IPS-18a (cell line): ENCODE data around the gene MSTO1.
"Not testable (repeated sequence)": the region's sequence is repeated elsewhere in the genome, so short reads cannot be mapped to it uniquely, and the experiment has no call there.

ENCODE experiments used
- H3K27ac ChIP-seq: one replicate; pipeline ENCODE4 v1.5.1; 2013; ENCODE audit warnings: low read length
- H3K27me3 ChIP-seq: one replicate; pipeline ENCODE4 v1.6.1; 2013; ENCODE audit warnings: mild to moderate bottlenecking, low read length; ENCODE audit not compliant: control insufficient read depth, insufficient read depth
- H3K36me3 ChIP-seq: one replicate; pipeline ENCODE4 v1.6.1; 2013; ENCODE audit warnings: low read depth, low read length; ENCODE audit not compliant: control insufficient read depth
- H3K4me1 ChIP-seq: one replicate; pipeline ENCODE4 v1.6.1; 2013; ENCODE audit warnings: low read depth, low read length; ENCODE audit not compliant: control insufficient read depth
- H3K4me3 ChIP-seq: one replicate; pipeline ENCODE4 v1.5.1; 2013; ENCODE audit warnings: low read length
- H3K9ac ChIP-seq: one replicate; pipeline ENCODE4 v1.6.1; 2013; ENCODE audit warnings: mild to moderate bottlenecking, low read length, moderate library complexity
- H3K9me3 ChIP-seq: one replicate; pipeline ENCODE4 v1.6.1; 2013; ENCODE audit warnings: low read depth, low read length; ENCODE audit not compliant: control insufficient read depth

Gene MSTO1

DNA sequence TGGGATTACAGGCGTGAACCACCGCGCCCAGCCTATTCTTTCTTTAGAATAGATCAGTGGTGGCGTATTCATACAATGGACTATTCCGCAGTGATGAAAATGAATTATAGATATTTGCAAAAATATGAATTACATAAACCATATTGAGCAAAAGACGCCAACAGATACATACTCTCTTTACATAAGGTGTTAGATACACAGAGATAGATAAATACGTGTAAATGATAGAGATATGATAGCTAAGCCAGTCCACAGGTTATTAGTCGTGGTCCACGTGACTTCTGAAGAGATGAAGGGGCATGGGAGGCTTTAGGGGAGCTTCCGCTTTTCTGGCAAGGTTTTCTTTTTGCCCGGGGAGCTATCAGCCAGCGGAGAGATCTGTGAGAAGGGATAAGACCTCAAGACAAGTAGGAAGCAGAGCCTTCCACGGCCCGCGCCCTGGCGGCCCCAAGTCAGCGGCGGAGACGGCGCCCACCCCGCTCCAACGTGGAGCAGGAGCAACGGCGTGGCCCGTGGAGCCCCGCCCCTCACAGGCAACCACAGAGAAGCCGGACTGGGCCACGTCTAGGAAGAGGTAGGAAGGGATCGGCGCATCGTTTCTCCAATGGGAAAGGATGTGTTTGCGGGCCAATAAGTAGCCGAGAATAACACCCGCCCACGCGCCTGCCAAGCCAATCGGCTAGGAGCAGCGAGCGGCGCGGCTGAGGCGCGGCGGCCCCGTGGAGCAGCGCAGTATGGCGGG is at the start of gene MSTO1:
MSTO1 (plus strand) TSS at position 704 of the 742 bp plus-strand sequence; CDS start at position 735, 31 bp downstream.
- no peaks in the 10 kb centered on the region for H3K4me1 ChIP-seq
- peak within 1 kb of the TSS; percentile 81 for H3K4me3 ChIP-seq
- peak within 1 kb of the TSS; percentile 55 for H3K27ac ChIP-seq
- H3K27me3 ChIP-seq = no peaks in the 10 kb centered on the region
- H3K36me3 ChIP-seq = peaks cover 11% of the 10 kb centered on the region
- H3K9ac ChIP-seq = peak within 1 kb of the TSS; percentile 69
- H3K9me3 ChIP-seq = no peaks in the 10 kb centered on the region

DNA sequence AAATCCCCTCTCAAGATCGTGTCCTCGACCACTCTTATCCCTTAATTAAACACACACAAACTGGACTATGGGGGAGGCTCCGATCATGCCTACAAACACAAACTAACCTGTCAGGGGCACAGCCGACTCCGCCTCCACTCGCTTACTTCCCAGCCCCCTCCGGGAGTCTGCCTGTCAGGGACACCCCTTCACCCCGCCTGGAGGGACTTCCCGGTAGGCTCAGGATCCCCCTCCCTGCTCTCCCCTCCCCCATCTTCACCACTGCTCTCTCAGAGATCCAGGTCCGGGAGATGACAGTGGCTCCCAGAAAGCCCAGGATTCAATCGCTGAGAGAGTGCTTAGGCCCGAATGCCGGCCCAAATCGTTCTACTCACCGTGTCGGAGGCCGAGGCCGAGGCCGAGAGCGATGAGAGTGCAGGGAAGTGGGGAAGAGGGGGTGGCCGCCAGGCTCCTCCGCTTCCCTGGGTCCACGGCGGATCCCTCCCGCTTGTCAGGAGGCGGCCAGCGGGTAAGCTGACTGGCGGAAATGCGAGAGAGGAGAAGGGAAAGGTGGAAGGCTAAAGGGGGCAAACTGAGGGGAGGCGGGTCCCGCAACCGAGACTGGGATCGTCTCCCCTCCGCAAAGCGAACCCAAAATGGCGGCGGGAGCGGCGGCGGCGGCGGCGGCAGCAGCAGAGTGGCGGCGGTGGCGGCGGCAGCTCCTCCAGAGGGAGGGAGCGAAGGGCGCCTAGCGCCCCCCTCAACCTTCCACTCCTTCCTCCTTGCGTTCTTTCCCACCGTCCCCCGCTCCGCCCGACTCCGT is 48.0 kb upstream of the MSTO1 start:
- Histone ChIP-seq H3K4me3 (peak overlapping the region; percentile 96), H3K27ac (peak overlapping the region; percentile 89), H3K9ac (peak overlapping the region; percentile 89)
- not testable (repeated sequence) for H3K36me3 ChIP-seq, H3K9me3 ChIP-seq, H3K27me3 ChIP-seq, H3K4me1 ChIP-seq

DNA sequence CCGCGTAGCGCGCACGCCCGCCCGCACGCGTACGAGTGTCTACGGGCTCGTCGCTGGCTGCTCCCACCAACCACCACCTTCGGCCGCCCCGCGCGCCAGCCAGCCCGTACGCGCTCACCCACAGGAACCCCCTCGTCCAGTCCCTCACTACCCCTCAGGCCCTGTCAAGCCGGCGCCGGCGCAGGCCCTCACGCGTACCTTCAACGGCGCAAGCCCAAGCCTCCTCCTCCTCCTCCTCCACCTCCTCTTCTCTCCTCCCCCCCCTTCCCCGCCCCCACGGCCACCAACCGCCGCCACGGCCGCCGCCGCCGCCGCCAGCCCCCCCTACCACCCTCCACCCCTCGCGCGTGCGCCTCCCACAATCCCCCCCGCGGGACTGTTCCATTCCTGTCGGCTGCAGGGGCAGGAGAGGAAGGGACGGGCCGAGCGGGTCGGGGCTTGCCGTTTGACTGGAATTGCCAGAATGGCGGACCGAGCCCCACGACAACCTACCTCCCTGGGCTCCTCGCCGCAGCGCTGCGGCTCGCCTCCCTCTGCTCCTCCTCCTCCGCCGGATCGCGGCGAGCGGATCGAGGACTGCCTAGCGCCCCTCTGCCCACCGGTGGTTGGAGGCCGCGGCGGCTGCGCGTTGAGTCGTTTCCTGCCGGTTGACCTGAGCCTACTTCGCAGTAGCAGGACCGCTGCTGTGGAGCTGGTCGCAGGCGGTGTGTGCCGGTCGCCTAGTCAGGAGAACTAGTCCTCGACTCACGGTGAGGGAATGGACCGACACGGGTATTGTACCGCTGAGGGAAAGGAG is 47.2 kb upstream of the MSTO1 start, which contains the start of gene ASH1L:
ASH1L (minus strand) TSS at position 223 of the 796 bp plus-strand sequence. CDS start 41,284 bp downstream, outside the sequence.
- Histone ChIP-seq H3K4me3 (peak within 1 kb of the TSS; percentile 96), H3K9ac (peak within 1 kb of the TSS; percentile 89), H3K4me1 (peaks cover 2% of the 10 kb centered on the region), H3K27me3 (no peaks in the 10 kb centered on the region), H3K27ac (peak within 1 kb of the TSS; percentile 89), H3K36me3 (no peaks in the 10 kb centered on the region), H3K9me3 (no peaks in the 10 kb centered on the region)

DNA sequence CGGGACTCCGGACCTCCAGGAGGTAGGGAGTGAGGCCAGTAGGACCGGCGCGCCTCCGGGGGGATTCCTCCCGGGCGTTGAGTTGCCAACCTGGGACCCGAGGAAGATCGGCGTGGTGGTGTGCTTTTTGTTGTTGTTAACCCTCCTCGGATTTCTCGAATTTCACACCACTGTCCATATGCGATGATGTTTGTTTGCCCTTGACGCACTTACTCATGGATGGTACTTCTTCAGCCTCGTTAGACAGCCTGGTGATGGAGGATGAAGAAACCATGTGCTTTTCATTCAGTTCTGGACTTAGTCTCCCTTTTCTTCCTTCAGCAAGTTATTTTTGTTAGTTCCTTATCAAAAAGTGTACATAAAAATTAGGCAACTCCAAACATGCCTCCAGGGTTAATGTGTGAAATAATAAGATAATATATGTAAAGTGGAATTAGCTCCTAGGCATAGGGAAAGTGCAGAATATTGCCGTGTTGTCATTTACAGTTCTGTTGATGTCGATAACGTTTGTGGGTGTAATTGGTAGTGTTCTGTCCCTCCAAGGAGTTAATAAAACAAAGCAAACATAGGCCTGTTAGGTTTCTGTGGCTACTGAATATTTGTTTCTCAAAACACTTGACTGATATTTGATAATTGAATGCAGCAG is 46.5 kb upstream of the MSTO1 start:
- not testable (repeated sequence) for H3K9me3 ChIP-seq, H3K36me3 ChIP-seq, H3K4me1 ChIP-seq, H3K27me3 ChIP-seq
- peak overlapping the region; percentile 82 for H3K27ac ChIP-seq
- peak overlapping the region; percentile 89 for H3K9ac ChIP-seq
- peak overlapping the region; percentile 96 for H3K4me3 ChIP-seq

DNA sequence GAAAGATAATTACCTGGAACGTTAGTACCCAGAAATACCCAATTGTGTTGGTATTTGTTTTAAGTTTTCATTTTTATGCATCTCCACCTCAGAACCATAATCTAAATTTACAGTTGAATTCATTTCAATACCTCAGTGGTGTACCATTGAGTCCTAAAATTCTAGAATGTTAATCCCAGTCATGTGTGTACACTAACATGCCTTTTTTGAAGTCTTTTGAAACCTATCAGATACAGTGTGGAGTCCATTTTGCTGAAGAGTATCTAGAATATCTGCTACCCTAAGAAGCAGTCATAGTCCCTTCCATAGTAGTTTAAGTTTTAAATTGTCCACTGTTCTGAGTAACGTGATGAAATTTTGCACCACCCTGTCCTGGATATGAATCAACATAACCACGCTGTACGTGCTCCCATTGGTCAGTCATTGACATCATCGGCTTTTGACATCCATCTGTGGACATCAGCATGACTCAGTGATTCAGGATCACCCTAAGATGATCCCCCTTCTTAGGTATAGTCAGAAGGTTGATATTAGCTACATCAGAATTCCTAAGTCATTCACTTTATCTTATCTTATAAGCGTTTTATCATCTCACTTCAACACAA is 39.9 kb upstream of the MSTO1 start:
- no peak overlapping the region for H3K27ac ChIP-seq
- no peaks in the 10 kb centered on the region for H3K27me3 ChIP-seq
- no peaks in the 10 kb centered on the region for H3K9me3 ChIP-seq
- no peak overlapping the region for H3K4me3 ChIP-seq
- H3K36me3 ChIP-seq = peaks cover 3% of the 10 kb centered on the region
- H3K4me1 ChIP-seq = no peaks in the 10 kb centered on the region
- no peak overlapping the region for H3K9ac ChIP-seq

DNA sequence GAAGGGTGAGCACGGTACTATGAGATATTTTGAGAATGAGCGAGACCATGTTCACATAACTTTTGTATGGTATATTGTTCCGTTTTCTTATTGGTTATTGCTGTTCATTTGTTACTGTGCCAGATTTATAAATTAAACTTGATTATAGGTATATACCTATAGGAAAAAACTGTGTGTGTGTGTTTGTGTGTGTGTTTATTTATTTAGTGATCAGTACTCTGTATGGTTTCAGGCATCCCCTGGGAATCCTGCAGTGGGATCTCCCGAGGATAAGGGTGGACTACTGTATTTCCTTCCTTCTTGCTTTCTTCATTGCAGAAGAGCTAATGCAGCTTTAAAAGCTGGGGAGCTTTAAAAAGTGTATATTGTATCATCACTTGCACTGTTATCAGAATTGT is 39.4 kb upstream of the MSTO1 start:
- no peak overlapping the region for H3K27ac ChIP-seq
- H3K27me3 ChIP-seq = no peaks in the 10 kb centered on the region
- H3K36me3 ChIP-seq = peaks cover 3% of the 10 kb centered on the region
- H3K4me3 ChIP-seq = no peak overlapping the region
- no peaks in the 10 kb centered on the region for H3K9me3 ChIP-seq
- H3K9ac ChIP-seq = no peak overlapping the region
- H3K4me1 ChIP-seq = no peaks in the 10 kb centered on the region

DNA sequence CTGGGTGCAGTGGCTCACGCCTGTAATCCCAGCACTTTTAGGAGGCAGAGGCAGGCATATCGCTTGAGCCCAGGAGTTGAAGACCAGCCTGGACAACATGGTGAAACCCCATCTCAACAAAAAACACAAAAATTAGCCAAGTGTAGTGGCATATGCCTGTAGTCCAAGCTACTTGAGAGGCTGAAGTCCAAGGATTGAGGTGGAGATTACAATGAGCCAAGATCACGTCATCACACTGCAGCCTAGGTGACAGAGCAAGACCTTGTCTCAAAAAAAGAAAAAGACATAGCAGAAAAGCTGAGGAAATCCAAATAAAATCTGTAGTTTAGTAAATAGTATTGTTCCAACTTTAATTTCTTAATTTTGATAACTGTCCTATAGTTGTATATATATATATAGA is 35.9 kb upstream of the MSTO1 start:
- Histone ChIP-seq H3K36me3 (peaks cover 3% of the 10 kb centered on the region), H3K4me1 (no peaks in the 10 kb centered on the region), H3K4me3 (no peak overlapping the region), H3K9me3 (no peaks in the 10 kb centered on the region), H3K9ac (no peak overlapping the region), H3K27ac (no peak overlapping the region), H3K27me3 (no peaks in the 10 kb centered on the region)

DNA sequence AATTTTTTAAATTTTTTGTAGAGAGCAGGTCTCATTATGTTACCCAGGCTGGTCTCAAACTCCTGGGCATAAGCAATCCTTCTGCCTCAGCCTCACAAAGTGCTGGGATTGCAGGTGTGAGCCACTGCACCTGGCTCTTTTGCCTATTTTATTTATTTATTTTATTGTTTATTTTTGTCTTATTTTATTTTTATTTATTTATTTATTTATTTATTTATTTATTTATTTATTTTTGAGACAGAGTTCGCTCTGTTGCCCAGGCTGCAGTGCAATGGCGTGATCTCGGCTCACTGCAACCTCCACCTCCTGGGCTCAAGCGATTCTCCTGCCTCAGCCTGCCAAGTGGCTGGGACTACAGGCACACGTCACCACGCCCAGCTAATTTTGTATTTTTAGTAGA is 34.4 kb upstream of the MSTO1 start:
- H3K36me3 ChIP-seq, H3K9me3 ChIP-seq, H3K27me3 ChIP-seq, H3K4me3 ChIP-seq, H3K9ac ChIP-seq, H3K4me1 ChIP-seq, H3K27ac ChIP-seq: not testable (repeated sequence)

DNA sequence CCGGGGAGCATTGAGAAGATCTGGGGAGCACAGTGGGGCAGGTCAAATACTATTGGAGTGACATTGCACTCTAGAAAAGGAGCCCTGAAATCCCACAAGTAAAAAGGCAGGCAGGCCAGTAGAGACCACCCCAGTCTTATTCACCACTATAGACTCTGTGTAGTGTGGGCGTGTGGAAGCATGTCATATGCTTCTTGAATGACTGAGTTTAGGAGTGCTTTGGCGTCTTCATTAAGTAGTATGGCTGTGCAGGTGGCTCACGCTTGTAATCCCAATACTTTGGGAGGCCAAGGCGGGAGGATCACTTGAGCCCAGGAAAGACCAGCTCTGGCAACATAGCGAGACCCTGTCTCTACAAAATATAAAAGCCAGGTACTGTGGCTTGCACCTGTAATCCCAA is 26.2 kb upstream of the MSTO1 start:
- not testable (repeated sequence) for H3K4me1 ChIP-seq, H3K36me3 ChIP-seq, H3K27ac ChIP-seq, H3K27me3 ChIP-seq, H3K9ac ChIP-seq, H3K4me3 ChIP-seq, H3K9me3 ChIP-seq

DNA sequence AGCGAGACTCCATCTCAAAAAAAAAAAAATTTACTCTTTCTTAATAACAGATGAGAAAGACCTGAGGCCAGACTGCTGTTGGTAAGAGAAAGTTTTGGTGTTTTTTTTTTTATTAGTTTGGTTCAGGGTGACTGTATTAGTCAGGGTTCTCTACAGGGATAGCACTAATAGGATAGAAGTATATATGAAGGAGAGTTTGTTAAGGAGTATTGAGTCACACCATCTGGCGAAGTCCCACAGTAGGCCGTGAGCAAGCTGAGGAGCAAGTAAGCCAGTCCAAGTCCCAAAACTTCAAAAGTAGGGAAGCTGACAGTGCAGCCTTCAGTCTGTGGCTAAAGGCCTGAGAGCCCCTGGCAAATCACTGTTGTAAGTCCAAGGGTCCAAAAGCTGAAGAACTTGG is 20.7 kb upstream of the MSTO1 start:
- not testable (repeated sequence) for H3K27me3 ChIP-seq, H3K36me3 ChIP-seq, H3K9me3 ChIP-seq, H3K4me3 ChIP-seq, H3K4me1 ChIP-seq, H3K27ac ChIP-seq, H3K9ac ChIP-seq
